ENCODE measurements around the gene MCRIP1. TPM values are rescaled to one million over a fixed set of nuclear protein-coding genes. Genes with fewer than 3 reads are reported as not detected.

Gene MCRIP1, protein sequence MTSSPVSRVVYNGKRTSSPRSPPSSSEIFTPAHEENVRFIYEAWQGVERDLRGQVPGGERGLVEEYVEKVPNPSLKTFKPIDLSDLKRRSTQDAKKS
- total RNA-seq = 10 to 100 TPM; 20.5 to 47.6 (median 25.7) TPM
- polyA plus RNA-seq = 100 to 1,000 TPM in 1 of 3 donors, 10 to 100 TPM in 2; 45.1 to 187 (median 57.1) TPM
- long read RNA-seq, donor 1, transcript MCRIP1-201 (5 exons, 1,209 nt) = major isoform, 10 of 14 reads
- long read RNA-seq, donor 1, partial matches to known transcripts = 0 of 14 reads
- long read RNA-seq, donor 1, other reads (novel, unspliced or antisense) = 2 of 14 reads
- long read RNA-seq, donor 2, transcript MCRIP1-203 (6 exons, 925 nt) = minor isoform, 6 of 26 reads
- long read RNA-seq, donor 2, transcript MCRIP1-201 (5 exons, 1,209 nt) = major isoform, 13 of 26 reads
- long read RNA-seq, donor 2, partial matches to known transcripts = 0 of 26 reads
- long read RNA-seq, donor 2, other reads (novel, unspliced or antisense) = 3 of 26 reads

DNA sequence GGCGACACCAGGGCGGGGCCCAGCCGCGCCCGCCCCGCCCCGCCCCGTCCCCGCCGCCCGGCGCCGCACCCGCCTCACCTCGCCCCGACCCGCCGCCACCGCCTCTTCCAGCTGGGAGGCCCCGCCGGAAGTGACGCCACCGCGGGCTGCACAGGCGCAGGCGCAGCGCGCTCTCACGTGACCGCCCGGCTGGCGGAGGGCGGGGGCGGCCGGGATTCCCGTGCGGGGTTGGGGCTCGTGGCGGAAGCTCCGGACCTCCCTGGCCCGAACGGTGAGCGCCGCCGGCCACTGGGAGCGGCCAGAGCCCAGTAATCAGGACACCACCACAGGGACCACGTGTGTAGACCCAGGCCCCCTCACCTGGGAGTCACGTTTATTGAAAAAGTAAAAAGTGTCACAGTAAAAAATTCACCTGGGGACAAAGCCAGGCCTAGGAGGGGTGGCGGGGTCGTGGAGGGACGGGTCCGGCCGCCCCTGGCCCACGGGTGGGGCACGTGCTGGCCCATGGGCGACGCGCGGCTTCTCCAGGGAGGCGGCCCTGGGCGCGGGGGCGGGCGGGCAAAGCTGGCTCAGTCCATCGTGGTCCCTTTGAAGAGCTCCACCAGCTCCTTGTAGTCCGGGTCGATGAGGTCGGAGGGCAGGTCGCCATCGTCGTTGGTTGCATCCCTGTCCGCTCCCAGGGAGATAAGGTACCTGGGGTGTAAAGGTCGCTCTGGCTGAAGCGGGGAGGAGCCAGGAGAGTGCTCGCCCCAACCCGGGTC lies at the start of gene MCRIP1:
Gene MCRIP1, minus strand, starts transcription at position 132 of the 761 bp plus-strand sequence. CDS start 8,785 bp downstream, outside the sequence.
- TF ChIP-seq, protein P1, sequence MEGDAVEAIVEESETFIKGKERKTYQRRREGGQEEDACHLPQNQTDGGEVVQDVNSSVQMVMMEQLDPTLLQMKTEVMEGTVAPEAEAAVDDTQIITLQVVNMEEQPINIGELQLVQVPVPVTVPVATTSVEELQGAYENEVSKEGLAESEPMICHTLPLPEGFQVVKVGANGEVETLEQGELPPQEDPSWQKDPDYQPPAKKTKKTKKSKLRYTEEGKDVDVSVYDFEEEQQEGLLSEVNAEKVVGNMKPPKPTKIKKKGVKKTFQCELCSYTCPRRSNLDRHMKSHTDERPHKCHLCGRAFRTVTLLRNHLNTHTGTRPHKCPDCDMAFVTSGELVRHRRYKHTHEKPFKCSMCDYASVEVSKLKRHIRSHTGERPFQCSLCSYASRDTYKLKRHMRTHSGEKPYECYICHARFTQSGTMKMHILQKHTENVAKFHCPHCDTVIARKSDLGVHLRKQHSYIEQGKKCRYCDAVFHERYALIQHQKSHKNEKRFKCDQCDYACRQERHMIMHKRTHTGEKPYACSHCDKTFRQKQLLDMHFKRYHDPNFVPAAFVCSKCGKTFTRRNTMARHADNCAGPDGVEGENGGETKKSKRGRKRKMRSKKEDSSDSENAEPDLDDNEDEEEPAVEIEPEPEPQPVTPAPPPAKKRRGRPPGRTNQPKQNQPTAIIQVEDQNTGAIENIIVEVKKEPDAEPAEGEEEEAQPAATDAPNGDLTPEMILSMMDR (IDR thresholded peaks at IDR 0.05) = no peak
- Histone ChIP-seq H3K9me3 (no peaks in the 10 kb centered on the region), H3K27me3 (ENCODE audit: insufficient read depth in 3 of 3, low read length in 2 of 3) (no peaks in the 10 kb centered on the region), H3K4me3 (peak within 1 kb of the TSS; percentile 85), H3K4me1 (peaks cover 24% of the 10 kb centered on the region), H3K27ac (peak within 1 kb of the TSS; percentile 98), H3K36me3 (ENCODE audit: insufficient read depth in 1 of 2, low read depth in 1 of 2) (peaks cover 0 to 9% of the 10 kb centered on the region in 2 donors)
- intact Hi-C loops (cut with DNase I) = no loop called here
- WGBS, 3 donors = 2 to 3% (median 2%) methylated on average over 51 to 60 of the region's 76 CpGs
- DNase-seq (peak; percentile 96 to 98), ATAC-seq (peak; percentile 14 to 48 (median 28))

DNA sequence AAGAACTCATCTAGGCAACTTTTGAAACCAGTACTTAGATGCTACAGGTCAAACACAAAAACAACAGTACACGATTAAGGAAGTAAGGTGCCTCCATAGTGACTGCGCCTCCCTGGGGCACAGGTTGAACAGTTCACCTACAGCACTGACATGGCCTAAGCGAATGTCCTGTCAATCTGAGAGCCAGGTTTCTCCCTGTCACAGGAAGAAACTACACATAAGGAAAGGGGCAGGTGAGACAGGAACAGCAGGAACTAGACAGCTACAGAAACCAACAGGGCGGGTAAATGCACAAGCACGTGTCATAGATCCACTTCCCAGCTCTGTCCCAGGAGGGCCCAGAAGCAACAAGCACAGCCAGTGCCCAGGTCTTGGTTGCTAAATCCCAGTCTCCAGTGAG lies 46.0 kb upstream of the MCRIP1 start:
- Histone ChIP-seq H3K9me3 (no peaks in the 10 kb centered on the region), H3K4me1 (peaks cover 4% of the 10 kb centered on the region), H3K4me3 (no peak overlapping the region), H3K36me3 (ENCODE audit: insufficient read depth in 1 of 2, low read depth in 1 of 2) (peaks cover 0 to 54% of the 10 kb centered on the region in 2 donors), H3K27me3 (ENCODE audit: insufficient read depth in 3 of 3, low read length in 2 of 3) (no peaks in the 10 kb centered on the region), H3K27ac (no peak overlapping the region)
- 89 to 96% (median 94%) methylated on average over 5 of the region's 5 CpGs for WGBS, 3 donors
- intact Hi-C loops (cut with DNase I) = no loop called here
- TF ChIP-seq, protein P1 (IDR thresholded peaks at IDR 0.05) = no peak
- no peak for DNase-seq
- ATAC-seq = no peak

DNA sequence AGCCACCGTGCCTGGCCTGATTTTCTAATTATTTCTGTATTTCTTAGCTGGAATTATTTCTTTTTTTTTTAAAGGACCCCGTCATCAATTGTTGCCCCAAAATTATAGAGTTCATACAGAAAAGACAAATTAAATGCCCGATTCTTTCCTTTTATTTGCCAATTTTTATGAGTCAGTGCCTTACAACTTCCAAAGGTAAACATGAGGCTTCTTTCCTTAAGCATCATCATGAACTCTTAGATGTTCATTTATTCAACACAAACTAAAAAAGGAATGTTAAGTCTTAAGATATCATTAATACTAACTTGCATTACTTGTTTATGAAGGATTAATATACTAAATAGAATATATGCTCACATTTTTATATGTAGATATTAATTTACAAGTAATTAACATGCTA lies 45.2 kb upstream of the MCRIP1 start:
- Histone ChIP-seq H3K4me3 (no peak overlapping the region), H3K27me3 (ENCODE audit: insufficient read depth in 3 of 3, low read length in 2 of 3) (no peaks in the 10 kb centered on the region), H3K27ac (no peak overlapping the region), H3K4me1 (no peaks in the 10 kb centered on the region), H3K9me3 (no peaks in the 10 kb centered on the region), H3K36me3 (ENCODE audit: insufficient read depth in 1 of 2, low read depth in 1 of 2) (peaks cover 0 to 51% of the 10 kb centered on the region in 2 donors)
- TF ChIP-seq, protein P1 (IDR thresholded peaks at IDR 0.05) = no peak
- 90 to 96% (median 91%) methylated on average over 3 of the region's 3 CpGs for WGBS, 3 donors
- intact Hi-C loops (cut with DNase I) = no loop called here
- ATAC-seq = no peak
- DNase-seq = no peak

DNA sequence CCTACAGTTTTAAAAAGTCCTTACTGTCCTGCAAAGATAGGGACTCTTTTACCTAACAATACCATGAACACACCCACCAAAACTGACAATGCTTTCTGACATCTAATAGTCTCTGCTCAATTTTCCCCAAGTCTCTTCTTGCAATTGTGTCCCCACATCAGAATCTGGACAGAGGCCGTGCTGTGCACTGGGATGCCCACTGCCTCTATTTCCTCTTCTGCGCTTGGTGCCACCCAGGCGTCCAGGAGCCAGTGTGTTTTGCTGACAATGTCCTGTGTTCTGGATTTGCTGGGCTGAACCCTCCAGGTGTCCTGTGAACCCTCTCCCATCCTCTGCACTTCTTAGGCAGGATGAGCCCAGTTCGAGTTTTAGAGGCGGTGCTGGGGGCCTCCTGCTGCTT lies 44.5 kb upstream of the MCRIP1 start:
- DNase-seq (no peak), ATAC-seq (no peak)
- TF ChIP-seq, protein P1 (IDR thresholded peaks at IDR 0.05) = no peak
- Histone ChIP-seq H3K36me3 (ENCODE audit: insufficient read depth in 1 of 2, low read depth in 1 of 2) (peaks cover 0 to 44% of the 10 kb centered on the region in 2 donors), H3K4me3 (no peak overlapping the region), H3K27ac (no peak overlapping the region), H3K27me3 (ENCODE audit: insufficient read depth in 3 of 3, low read length in 2 of 3) (no peaks in the 10 kb centered on the region), H3K4me1 (peaks cover 5% of the 10 kb centered on the region), H3K9me3 (no peaks in the 10 kb centered on the region)
- intact Hi-C loops (cut with DNase I) = no loop called here
- 92 to 99% (median 96%) methylated on average over 5 of the region's 5 CpGs for WGBS, 3 donors
